Prostate gland (tissue), 2 donors: ENCODE data around the gene PCDHB5. TPM values are rescaled to one million over a fixed set of nuclear protein-coding genes. Genes with fewer than 3 reads are reported as not detected.
"Not testable (repeated sequence)": the region's sequence is repeated elsewhere in the genome, so short reads cannot be mapped to it uniquely, and the experiment has no call there.

Experiments
- DNase-seq: peaks from one replicate; pipeline ENCODE4 v3.0.0-alpha.2; 2019; ENCODE audit warnings: low spot score
- H3K27ac ChIP-seq, 2 donors: fragments of 200-600 bp; sonication (generic); 2 replicates each; pipeline ENCODE4 v1.5.1; 2017 to 2019
- H3K27me3 ChIP-seq: fragments of 200-600 bp; sonication (generic); replicated peaks from 2 replicates; pipeline ENCODE4 v1.5.1; 2019; ENCODE audit not compliant: insufficient read depth
- H3K36me3 ChIP-seq, 2 donors: fragments of 200-600 bp; sonication (generic); 1 replicate in 1 of 2; 2 replicates in 1 of 2; pipeline versions ENCODE4 v1.5.1 to v1.8.1; 2017 to 2019
- H3K4me1 ChIP-seq: fragments of 200-600 bp; sonication (generic); replicated peaks from 2 replicates; pipeline ENCODE4 v1.5.1; 2019
- H3K4me3 ChIP-seq, 2 donors: fragments of 200-600 bp; sonication (generic); 2 replicates each; pipeline ENCODE4 v1.5.1; 2017 to 2019
- H3K9me3 ChIP-seq: fragments of 200-600 bp; sonication (generic); 2 replicates; pipeline ENCODE4 v1.5.1; 2017
- CTCF ChIP-seq, 4 experiments: fragments of 200-600 bp in 2 of 4; fragments of 450-650 bp in 2 of 4; sonication (generic) in 2 of 4; IDR thresholded peaks; 1 replicate in 3 of 4; 2 replicates in 1 of 4; pipeline ENCODE4 v1.5.1; 2016 to 2019; ENCODE audit warnings: antibody characterized with exemption in 4 of 4, mild to moderate bottlenecking in 2 of 4, moderate library complexity in 2 of 4
- POLR2A ChIP-seq: fragments of 450-650 bp; IDR thresholded peaks from one replicate; pipeline ENCODE4 v1.6.1; 2016; ENCODE audit warnings: antibody characterized with exemption, mild to moderate bottlenecking
- POLR2AphosphoS5 ChIP-seq: sonication (generic); formaldehyde crosslinking; IDR thresholded peaks from one replicate; pipeline ENCODE4 v1.6.1; 2017; ENCODE audit warnings: antibody characterized with exemption
- WGBS: methylation state at CpG from one replicate; pipeline ENCODE4 v1.1.5; 2018; 5-methylcytosine and 5-hydroxymethylcytosine counted together
- intact Hi-C: fragments of 100-400 bp; cut with DNase I; formaldehyde crosslinking; loops from one replicate; pipeline ENCODE4 v1.14.2; 2022
- total RNA-seq, 2 donors: library from RNA; depleted of rRNA; stranded (reverse); fragments of >200 nt; gene quantifications; one replicate each; pipeline ENCODE4 v1.1.0, GENCODE V29; 2016

Gene PCDHB5
- total RNA-seq, 2 donors from 2014 or later = 5.3 to 11.3 TPM

GRCh38 chr5:141179876-141180275 lies 44.9 kb downstream of the PCDHB5 start:
- WGBS = 32% methylated on average over 32 of the region's 32 CpGs
- not testable (repeated sequence) for H3K27ac ChIP-seq, H3K4me1 ChIP-seq

GRCh38 chr5:141180313-141180712 lies 45.3 kb downstream of the PCDHB5 start:
- 12% methylated on average over 1 of the region's 1 CpG for WGBS
- no peaks in the 10 kb centered on the region for H3K36me3 ChIP-seq
- peaks cover 3% of the 10 kb centered on the region for H3K9me3 ChIP-seq
- intact Hi-C loops = no loop called here
- DNase-seq = no peak
- no peak overlapping the region for H3K4me3 ChIP-seq
- H3K4me1 ChIP-seq = no peaks in the 10 kb centered on the region
- no peak overlapping the region for H3K27ac ChIP-seq
- no peaks in the 10 kb centered on the region for H3K27me3 ChIP-seq
- TF ChIP-seq CTCF (IDR thresholded peaks at IDR 0.05) (no peak), POLR2A (no peak), POLR2AphosphoS5 (no peak)

More at GRCh38 chr5:141179876-141180275, 44.9 kb downstream of the PCDHB5 start:
- DNase-seq, H3K36me3 ChIP-seq, H3K9me3 ChIP-seq, H3K27me3 ChIP-seq, intact Hi-C loops, H3K4me3 ChIP-seq: not testable (repeated sequence)

GRCh38 chr5:141182248-141182647 lies 47.2 kb downstream of the PCDHB5 start, which contains the start of gene PCDHB16:
PCDHB16 (plus strand) TSS chr5:141182387; CDS start chr5:141182560, 173 bp downstream.
- WGBS = 12% methylated on average over 13 of the region's 13 CpGs
- peaks cover 3% of the 10 kb centered on the region for H3K9me3 ChIP-seq
- intact Hi-C loops = no loop called here
- no peak within 1 kb of the TSS for H3K4me3 ChIP-seq
- no peaks in the 10 kb centered on the region for H3K4me1 ChIP-seq
- H3K27me3 ChIP-seq = no peaks in the 10 kb centered on the region
- H3K27ac ChIP-seq = no peak within 1 kb of the TSS
- no peak for DNase-seq
- H3K36me3 ChIP-seq = no peaks in the 10 kb centered on the region
- no peak for TF ChIP-seq CTCF (IDR thresholded peaks at IDR 0.05)
- no peak for TF ChIP-seq POLR2AphosphoS5
- TF ChIP-seq POLR2A = no peak

GRCh38 chr5:141184117-141184855 lies 49.3 kb downstream of the PCDHB5 start:
- WGBS = 26% methylated on average over 38 of the region's 69 CpGs
- H3K27ac ChIP-seq, H3K9me3 ChIP-seq, intact Hi-C loops, H3K27me3 ChIP-seq, H3K4me1 ChIP-seq, H3K4me3 ChIP-seq, H3K36me3 ChIP-seq, DNase-seq: not testable (repeated sequence)

GRCh38 chr5:141186897-141187512 lies 52.0 kb downstream of the PCDHB5 start, which contains the start of gene PCDHB9:
PCDHB9 (plus strand) TSS chr5:141187161; CDS start chr5:141187319, 158 bp downstream.
- Histone ChIP-seq H3K9me3 (peaks cover 3% of the 10 kb centered on the region), H3K4me1 (no peaks in the 10 kb centered on the region), H3K27ac (no peak within 1 kb of the TSS), H3K36me3 (no peaks in the 10 kb centered on the region), H3K4me3 (no peak within 1 kb of the TSS), H3K27me3 (no peaks in the 10 kb centered on the region)
- TF ChIP-seq CTCF (IDR thresholded peaks at IDR 0.05) = no peak
- TF ChIP-seq POLR2AphosphoS5 = no peak
- WGBS = 13% methylated on average over 9 of the region's 9 CpGs
- DNase-seq = no peak
- intact Hi-C loops = no loop called here

Other genes starting within 250 kb of the PCDHB5 start
- gene PCDHAC1, start 208.9 kb upstream of the PCDHB5 start, total RNA-seq = 1 to 10 TPM; 1.1 to 3.9 TPM
- 10 to 100 TPM in 1 of 2 donors, 1 to 10 TPM in 1; 6.8 to 11.6 TPM for gene PCDHAC2, start 168.7 kb upstream of the PCDHB5 start, total RNA-seq
- not detected for gene PCDHB1, start 83.8 kb upstream of the PCDHB5 start, total RNA-seq
- 10 to 100 TPM; 12.6 to 23.0 TPM for gene PCDHB2, start 40.6 kb upstream of the PCDHB5 start, total RNA-seq
- 1 to 10 TPM; 2.5 to 6.5 TPM for gene PCDHB3, start 34.7 kb upstream of the PCDHB5 start, total RNA-seq
- gene PCDHB4, start 13.4 kb upstream of the PCDHB5 start, total RNA-seq = 1 to 10 TPM; 1.4 to 1.7 TPM
- gene PCDHB6, start 14.9 kb downstream of the PCDHB5 start, total RNA-seq = 1 to 10 TPM in 1 of 2 donors, under 1 TPM in 1; 0.87 to 2.6 TPM
- gene PCDHB7, start 37.4 kb downstream of the PCDHB5 start, total RNA-seq = 1 to 10 TPM; 1.2 to 1.9 TPM
- 1 to 10 TPM in 1 of 2 donors, under 1 TPM in 1; 0.23 to 2.6 TPM for gene PCDHB8, start 42.6 kb downstream of the PCDHB5 start, total RNA-seq
- gene PCDHB16, start 47.2 kb downstream of the PCDHB5 start, total RNA-seq = 1 to 10 TPM in 1 of 2 donors, under 1 TPM in 1; 0.18 to 4.4 TPM
- gene PCDHB9, start 52.0 kb downstream of the PCDHB5 start, total RNA-seq = 1 to 10 TPM; 1.0 to 4.2 TPM
- 1 to 10 TPM in 1 of 2 donors, under 1 TPM in 1; 0.96 to 3.5 TPM for gene PCDHB10, start 57.1 kb downstream of the PCDHB5 start, total RNA-seq
- gene PCDHB11, start 64.4 kb downstream of the PCDHB5 start, total RNA-seq = 1 to 10 TPM in 1 of 2 donors, under 1 TPM in 1; 0.41 to 2.6 TPM
- 1 to 10 TPM in 1 of 2 donors, under 1 TPM in 1; 0.32 to 4.3 TPM for gene PCDHB12, start 73.5 kb downstream of the PCDHB5 start, total RNA-seq
- 1 to 10 TPM; 4.0 to 6.5 TPM for gene PCDHB13, start 78.7 kb downstream of the PCDHB5 start, total RNA-seq
- gene PCDHB14, start 88.1 kb downstream of the PCDHB5 start, total RNA-seq = 1 to 10 TPM; 4.6 to 6.7 TPM
- 10 to 100 TPM in 1 of 2 donors, under 1 TPM in 1; 0.82 to 12.4 TPM for gene PCDHB15, start 110.2 kb downstream of the PCDHB5 start, total RNA-seq
- 1 to 10 TPM in 1 of 2 donors, under 1 TPM in 1; 0.23 to 4.4 TPM for gene SLC25A2, start 168.8 kb downstream of the PCDHB5 start, total RNA-seq
- 10 to 100 TPM; 59.3 to 85.9 TPM for gene TAF7, start 185.6 kb downstream of the PCDHB5 start, total RNA-seq
- gene PCDHGA1, start 195.3 kb downstream of the PCDHB5 start, total RNA-seq = 1 to 10 TPM in 1 of 2 donors, under 1 TPM in 1; 0.64 to 4.8 TPM
- 10 to 100 TPM in 1 of 2 donors, 1 to 10 TPM in 1; 2.4 to 19.7 TPM for gene PCDHGA2, start 203.6 kb downstream of the PCDHB5 start, total RNA-seq
- gene PCDHGA3, start 208.6 kb downstream of the PCDHB5 start, total RNA-seq = 10 to 100 TPM in 1 of 2 donors, 1 to 10 TPM in 1; 1.3 to 18.2 TPM
- gene PCDHGB1, start 214.9 kb downstream of the PCDHB5 start, total RNA-seq = 1 to 10 TPM; 3.9 to 6.5 TPM
- gene PCDHGA4, start 219.8 kb downstream of the PCDHB5 start, total RNA-seq = 10 to 100 TPM in 1 of 2 donors, 1 to 10 TPM in 1; 2.5 to 10.5 TPM
- gene PCDHGB2, start 224.8 kb downstream of the PCDHB5 start, total RNA-seq = 10 to 100 TPM in 1 of 2 donors, 1 to 10 TPM in 1; 5.3 to 10.5 TPM
- 1 to 10 TPM; 4.1 to 4.8 TPM for gene PCDHGA5, start 229.0 kb downstream of the PCDHB5 start, total RNA-seq
- 1 to 10 TPM; 3.1 to 7.7 TPM for gene PCDHGB3, start 235.0 kb downstream of the PCDHB5 start, total RNA-seq
- gene PCDHGA6, start 238.7 kb downstream of the PCDHB5 start, total RNA-seq = 1 to 10 TPM; 2.0 to 8.4 TPM
- gene PCDHGA7, start 247.5 kb downstream of the PCDHB5 start, total RNA-seq = 1 to 10 TPM; 4.1 to 8.2 TPM